ENCODE results near the gene PXMP2.

DNA sequence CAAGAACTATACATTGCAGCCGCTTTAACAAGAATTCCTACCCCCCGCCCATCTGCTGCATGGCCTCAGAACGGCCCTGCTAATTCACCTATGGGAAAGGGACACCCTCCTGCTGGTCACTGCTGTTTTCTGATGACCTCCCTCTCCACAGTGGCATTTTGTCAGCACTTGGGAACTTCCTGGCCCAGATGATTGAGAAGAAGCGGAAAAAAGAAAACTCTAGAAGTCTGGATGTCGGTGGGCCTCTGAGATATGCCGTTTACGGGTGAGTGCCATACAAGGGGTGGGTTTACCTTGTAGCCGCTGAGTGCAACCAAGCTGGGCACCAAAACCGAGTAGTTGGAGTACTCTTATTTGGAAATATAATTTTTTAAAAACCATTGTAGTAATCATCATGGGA is 2.7 kb downstream of the PXMP2 start:
- TF ChIP-seq, protein P1, sequence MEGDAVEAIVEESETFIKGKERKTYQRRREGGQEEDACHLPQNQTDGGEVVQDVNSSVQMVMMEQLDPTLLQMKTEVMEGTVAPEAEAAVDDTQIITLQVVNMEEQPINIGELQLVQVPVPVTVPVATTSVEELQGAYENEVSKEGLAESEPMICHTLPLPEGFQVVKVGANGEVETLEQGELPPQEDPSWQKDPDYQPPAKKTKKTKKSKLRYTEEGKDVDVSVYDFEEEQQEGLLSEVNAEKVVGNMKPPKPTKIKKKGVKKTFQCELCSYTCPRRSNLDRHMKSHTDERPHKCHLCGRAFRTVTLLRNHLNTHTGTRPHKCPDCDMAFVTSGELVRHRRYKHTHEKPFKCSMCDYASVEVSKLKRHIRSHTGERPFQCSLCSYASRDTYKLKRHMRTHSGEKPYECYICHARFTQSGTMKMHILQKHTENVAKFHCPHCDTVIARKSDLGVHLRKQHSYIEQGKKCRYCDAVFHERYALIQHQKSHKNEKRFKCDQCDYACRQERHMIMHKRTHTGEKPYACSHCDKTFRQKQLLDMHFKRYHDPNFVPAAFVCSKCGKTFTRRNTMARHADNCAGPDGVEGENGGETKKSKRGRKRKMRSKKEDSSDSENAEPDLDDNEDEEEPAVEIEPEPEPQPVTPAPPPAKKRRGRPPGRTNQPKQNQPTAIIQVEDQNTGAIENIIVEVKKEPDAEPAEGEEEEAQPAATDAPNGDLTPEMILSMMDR (IDR thresholded peaks at IDR 0.05; ENCODE audit: low read depth, low read length, missing input control): no peak
- TF ChIP-seq HNF4G (IDR thresholded peaks at IDR 0.05) (no peak), TAF1 (conservative IDR thresholded peaks at IDR 0.05) (no peak), YY1 (IDR thresholded peaks at IDR 0.05) (no peak), EGR1 (IDR thresholded peaks at IDR 0.05; ENCODE audit: low read depth in 2 of 2) (no peak), GABPA (IDR thresholded peaks at IDR 0.05 in 1 of 2, conservative IDR thresholded peaks at IDR 0.05 in 1 of 2) (no peak), JUND (IDR thresholded peaks at IDR 0.05) (no peak)
- TF ChIP-seq, protein P2, sequence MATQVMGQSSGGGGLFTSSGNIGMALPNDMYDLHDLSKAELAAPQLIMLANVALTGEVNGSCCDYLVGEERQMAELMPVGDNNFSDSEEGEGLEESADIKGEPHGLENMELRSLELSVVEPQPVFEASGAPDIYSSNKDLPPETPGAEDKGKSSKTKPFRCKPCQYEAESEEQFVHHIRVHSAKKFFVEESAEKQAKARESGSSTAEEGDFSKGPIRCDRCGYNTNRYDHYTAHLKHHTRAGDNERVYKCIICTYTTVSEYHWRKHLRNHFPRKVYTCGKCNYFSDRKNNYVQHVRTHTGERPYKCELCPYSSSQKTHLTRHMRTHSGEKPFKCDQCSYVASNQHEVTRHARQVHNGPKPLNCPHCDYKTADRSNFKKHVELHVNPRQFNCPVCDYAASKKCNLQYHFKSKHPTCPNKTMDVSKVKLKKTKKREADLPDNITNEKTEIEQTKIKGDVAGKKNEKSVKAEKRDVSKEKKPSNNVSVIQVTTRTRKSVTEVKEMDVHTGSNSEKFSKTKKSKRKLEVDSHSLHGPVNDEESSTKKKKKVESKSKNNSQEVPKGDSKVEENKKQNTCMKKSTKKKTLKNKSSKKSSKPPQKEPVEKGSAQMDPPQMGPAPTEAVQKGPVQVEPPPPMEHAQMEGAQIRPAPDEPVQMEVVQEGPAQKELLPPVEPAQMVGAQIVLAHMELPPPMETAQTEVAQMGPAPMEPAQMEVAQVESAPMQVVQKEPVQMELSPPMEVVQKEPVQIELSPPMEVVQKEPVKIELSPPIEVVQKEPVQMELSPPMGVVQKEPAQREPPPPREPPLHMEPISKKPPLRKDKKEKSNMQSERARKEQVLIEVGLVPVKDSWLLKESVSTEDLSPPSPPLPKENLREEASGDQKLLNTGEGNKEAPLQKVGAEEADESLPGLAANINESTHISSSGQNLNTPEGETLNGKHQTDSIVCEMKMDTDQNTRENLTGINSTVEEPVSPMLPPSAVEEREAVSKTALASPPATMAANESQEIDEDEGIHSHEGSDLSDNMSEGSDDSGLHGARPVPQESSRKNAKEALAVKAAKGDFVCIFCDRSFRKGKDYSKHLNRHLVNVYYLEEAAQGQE (IDR thresholded peaks at IDR 0.05): no peak

All from liver (tissue), 3 donors.